Suprapubic skin (tissue), 3 donors: ENCODE results near the gene TRHDE.

ENCODE experiments used
- CTCF ChIP-seq, 2 donors: fragments of 200-600 bp in 1 of 2; fragments of 450-650 bp in 1 of 2; sonication (generic) in 1 of 2; IDR thresholded peaks; one replicate each; pipeline ENCODE4 v1.5.1; 2016 to 2019; ENCODE audit warnings: antibody characterized with exemption in 2 of 2, mild to moderate bottlenecking in 1 of 2, moderate library complexity in 1 of 2
- EP300 ChIP-seq: sonication (generic); formaldehyde crosslinking; IDR thresholded peaks from one replicate; pipeline ENCODE4 v1.6.1; 2017; ENCODE audit warnings: antibody characterized with exemption
- POLR2A ChIP-seq, 2 donors: fragments of 450-650 bp; IDR thresholded peaks; one replicate each; pipeline ENCODE4 v1.6.1; 2017; ENCODE audit warnings: antibody characterized with exemption in 2 of 2, mild to moderate bottlenecking in 2 of 2, moderate library complexity in 2 of 2

GRCh38 chr12:72380441-72380840, 108.3 kb downstream of the TRHDE start:
- no peak for TF ChIP-seq CTCF (IDR thresholded peaks at IDR 0.05)
- no peak for TF ChIP-seq EP300
- TF ChIP-seq POLR2A (IDR thresholded peaks at IDR 0.05) = no peak
